K562 (cell line): ENCODE measurements around the gene BPTF. TPM values are rescaled to one million over a fixed set of nuclear protein-coding genes. Genes with fewer than 3 reads are reported as not detected.

Source experiments
- FIP1L1 ChIP-seq: fragments of 200-400 bp; formaldehyde crosslinking; IDR thresholded peaks from 2 replicates; pipeline ENCODE4 v1.6.1; 2018; ENCODE audit warnings: mild to moderate bottlenecking, low read depth, low read length; ENCODE audit not compliant: poor library complexity, severe bottlenecking
- HMGXB4 ChIP-seq: sonication (generic); formaldehyde crosslinking; IDR thresholded peaks from 2 replicates; pipeline ENCODE4 v1.8.1; 2023; ENCODE audit warnings: mild to moderate bottlenecking, missing genetic modification reagents
- ILK ChIP-seq: fragments of 450-650 bp; IDR thresholded peaks from 2 replicates; pipeline ENCODE4 v1.6.1; 2016; ENCODE audit warnings: missing genetic modification characterization, low read depth, mild to moderate bottlenecking, missing compliant biosample characterization, moderate library complexity, borderline replicate concordance
- KLF6 ChIP-seq: fragments of 250-450 bp; sonication (Bioruptor Pico); IDR thresholded peaks from 2 replicates; pipeline ENCODE4 v1.4.0; 2020; ENCODE audit warnings: mild to moderate bottlenecking, moderate library complexity, borderline replicate concordance
- MED1 ChIP-seq: sonication (generic); formaldehyde crosslinking; IDR thresholded peaks from 2 replicates; pipeline ENCODE4 v1.8.1; 2023; ENCODE audit warnings: missing genetic modification reagents, borderline replicate concordance
- NR2C1 ChIP-seq, 2 experiments: fragments of 450-650 bp; IDR thresholded peaks; 2 replicates each; pipeline ENCODE4 v1.6.1; 2017; ENCODE audit warnings: mild to moderate bottlenecking in 2 of 2, antibody characterized with exemption in 1 of 2, inconsistent platforms in 1 of 2, missing compliant biosample characterization in 1 of 2, missing genetic modification characterization in 1 of 2
- RCOR1 ChIP-seq, 2 experiments: IDR thresholded peaks; 2 replicates each; pipeline ENCODE4 v1.6.1; 2012; ENCODE audit warnings: low read depth in 2 of 2, low read length in 2 of 2, borderline replicate concordance in 1 of 2, improper control_type of control experiment in 1 of 2
- RUNX1 ChIP-seq: sonication (generic); IDR thresholded peaks from 2 replicates; pipeline ENCODE4 v1.6.1; 2016; ENCODE audit warnings: antibody characterized with exemption, low read depth
- ZNF583 ChIP-seq: fragments of 250-450 bp; sonication (Bioruptor Pico); IDR thresholded peaks from 2 replicates; pipeline ENCODE4 v1.4.0; 2020
- polyA plus RNA-seq, 8 experiments: library from polyadenylated mRNA; depleted of rRNA in 4 of 8; stranded (reverse) in 5 of 8; unstranded in 3 of 8; fragments of >200 nt; fragmentation: Nextera tagmentation in 2 of 8; fragmentation: Illumina TruSeq in 1 of 8; extraction: Ambion mirVana in 2 of 8; extraction: Trizol in 1 of 8; gene quantifications; 2 replicates each; pipeline versions ENCODE4 v1.2.1 to v1.2.3, GENCODE V29; 2011 to 2014; ENCODE audit warnings: inconsistent platforms in 1 of 8, missing spikeins in 1 of 8
- total RNA-seq, 7 experiments: library from RNA; depleted of rRNA in 6 of 7; stranded (reverse); fragments of >200 nt in 6 of 7; fragmentation: Illumina TruSeq in 2 of 7; extraction: Trizol in 2 of 7; gene quantifications; 2 replicates each; pipeline versions ENCODE4 v1.2.1 to v1.2.3, GENCODE V29; 2011 to 2021; ENCODE audit warnings: low replicate concordance in 1 of 7
- TF ChIP-seq, protein P1 (sequence below): fragments of 250-450 bp; sonication (Bioruptor Pico); IDR thresholded peaks from 2 replicates; pipeline ENCODE4 v1.4.0; 2020
- TF ChIP-seq, protein P2 (sequence below): fragments of 250-450 bp; sonication (Bioruptor Pico); IDR thresholded peaks from 2 replicates; pipeline ENCODE4 v1.5.0; 2021
- TF ChIP-seq, protein P3 (sequence below): fragments of 450-650 bp; formaldehyde crosslinking; IDR thresholded peaks from 2 replicates; pipeline ENCODE4 v1.4.0; 2020; ENCODE audit warnings: mild to moderate bottlenecking, mixed read lengths

BPTF gene
- total and polyA plus RNA-seq, 9 of the 15 experiments (the other 6 are each of a cell fraction or from before 2014, with no cell fraction given): 12.5 to 52.1 (median 26.9) TPM

- TF ChIP-seq NR2C1 (IDR thresholded peaks at IDR 0.05): no peak
- no peak for TF ChIP-seq NR2C1 (tag; IDR thresholded peaks at IDR 0.05)
- peak; percentile 97 for TF ChIP-seq FIP1L1
- TF ChIP-seq ZNF583 (CRISPR knock-in tag): no peak
- TF ChIP-seq HMGXB4 (CRISPR knock-in tag): peak; percentile 67; the same call in 1 of the 2 replicates
- peak; percentile 62; the same call in 1 of the 2 replicates for TF ChIP-seq KLF6
- TF ChIP-seq, protein P1, sequence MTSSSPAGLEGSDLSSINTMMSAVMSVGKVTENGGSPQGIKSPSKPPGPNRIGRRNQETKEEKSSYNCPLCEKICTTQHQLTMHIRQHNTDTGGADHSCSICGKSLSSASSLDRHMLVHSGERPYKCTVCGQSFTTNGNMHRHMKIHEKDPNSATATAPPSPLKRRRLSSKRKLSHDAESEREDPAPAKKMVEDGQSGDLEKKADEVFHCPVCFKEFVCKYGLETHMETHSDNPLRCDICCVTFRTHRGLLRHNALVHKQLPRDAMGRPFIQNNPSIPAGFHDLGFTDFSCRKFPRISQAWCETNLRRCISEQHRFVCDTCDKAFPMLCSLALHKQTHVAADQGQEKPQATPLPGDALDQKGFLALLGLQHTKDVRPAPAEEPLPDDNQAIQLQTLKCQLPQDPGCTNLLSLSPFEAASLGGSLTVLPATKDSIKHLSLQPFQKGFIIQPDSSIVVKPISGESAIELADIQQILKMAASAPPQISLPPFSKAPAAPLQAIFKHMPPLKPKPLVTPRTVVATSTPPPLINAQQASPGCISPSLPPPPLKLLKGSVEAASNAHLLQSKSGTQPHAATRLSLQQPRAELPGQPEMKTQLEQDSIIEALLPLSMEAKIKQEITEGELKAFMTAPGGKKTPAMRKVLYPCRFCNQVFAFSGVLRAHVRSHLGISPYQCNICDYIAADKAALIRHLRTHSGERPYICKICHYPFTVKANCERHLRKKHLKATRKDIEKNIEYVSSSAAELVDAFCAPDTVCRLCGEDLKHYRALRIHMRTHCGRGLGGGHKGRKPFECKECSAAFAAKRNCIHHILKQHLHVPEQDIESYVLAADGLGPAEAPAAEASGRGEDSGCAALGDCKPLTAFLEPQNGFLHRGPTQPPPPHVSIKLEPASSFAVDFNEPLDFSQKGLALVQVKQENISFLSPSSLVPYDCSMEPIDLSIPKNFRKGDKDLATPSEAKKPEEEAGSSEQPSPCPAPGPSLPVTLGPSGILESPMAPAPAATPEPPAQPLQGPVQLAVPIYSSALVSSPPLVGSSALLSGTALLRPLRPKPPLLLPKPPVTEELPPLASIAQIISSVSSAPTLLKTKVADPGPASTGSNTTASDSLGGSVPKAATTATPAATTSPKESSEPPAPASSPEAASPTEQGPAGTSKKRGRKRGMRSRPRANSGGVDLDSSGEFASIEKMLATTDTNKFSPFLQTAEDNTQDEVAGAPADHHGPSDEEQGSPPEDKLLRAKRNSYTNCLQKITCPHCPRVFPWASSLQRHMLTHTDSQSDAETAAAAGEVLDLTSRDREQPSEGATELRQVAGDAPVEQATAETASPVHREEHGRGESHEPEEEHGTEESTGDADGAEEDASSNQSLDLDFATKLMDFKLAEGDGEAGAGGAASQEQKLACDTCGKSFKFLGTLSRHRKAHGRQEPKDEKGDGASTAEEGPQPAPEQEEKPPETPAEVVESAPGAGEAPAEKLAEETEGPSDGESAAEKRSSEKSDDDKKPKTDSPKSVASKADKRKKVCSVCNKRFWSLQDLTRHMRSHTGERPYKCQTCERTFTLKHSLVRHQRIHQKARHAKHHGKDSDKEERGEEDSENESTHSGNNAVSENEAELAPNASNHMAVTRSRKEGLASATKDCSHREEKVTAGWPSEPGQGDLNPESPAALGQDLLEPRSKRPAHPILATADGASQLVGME (CRISPR knock-in tag): peak; percentile 45; the same call in 1 of the 2 replicates
- no peak for TF ChIP-seq MED1 (CRISPR knock-in tag)
- TF ChIP-seq ILK: no peak
- TF ChIP-seq, protein P2, sequence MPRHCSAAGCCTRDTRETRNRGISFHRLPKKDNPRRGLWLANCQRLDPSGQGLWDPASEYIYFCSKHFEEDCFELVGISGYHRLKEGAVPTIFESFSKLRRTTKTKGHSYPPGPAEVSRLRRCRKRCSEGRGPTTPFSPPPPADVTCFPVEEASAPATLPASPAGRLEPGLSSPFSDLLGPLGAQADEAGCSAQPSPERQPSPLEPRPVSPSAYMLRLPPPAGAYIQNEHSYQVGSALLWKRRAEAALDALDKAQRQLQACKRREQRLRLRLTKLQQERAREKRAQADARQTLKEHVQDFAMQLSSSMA (CRISPR knock-in tag): no peak
- TF ChIP-seq RCOR1 (IDR thresholded peaks at IDR 0.05; ENCODE audit: borderline replicate concordance in 1 of 2, low read depth in 2 of 2, low read length in 2 of 2): peak in 1 of 2 experiments; percentile 56; a peak in 1 of 4 replicates
- TF ChIP-seq, protein P3, sequence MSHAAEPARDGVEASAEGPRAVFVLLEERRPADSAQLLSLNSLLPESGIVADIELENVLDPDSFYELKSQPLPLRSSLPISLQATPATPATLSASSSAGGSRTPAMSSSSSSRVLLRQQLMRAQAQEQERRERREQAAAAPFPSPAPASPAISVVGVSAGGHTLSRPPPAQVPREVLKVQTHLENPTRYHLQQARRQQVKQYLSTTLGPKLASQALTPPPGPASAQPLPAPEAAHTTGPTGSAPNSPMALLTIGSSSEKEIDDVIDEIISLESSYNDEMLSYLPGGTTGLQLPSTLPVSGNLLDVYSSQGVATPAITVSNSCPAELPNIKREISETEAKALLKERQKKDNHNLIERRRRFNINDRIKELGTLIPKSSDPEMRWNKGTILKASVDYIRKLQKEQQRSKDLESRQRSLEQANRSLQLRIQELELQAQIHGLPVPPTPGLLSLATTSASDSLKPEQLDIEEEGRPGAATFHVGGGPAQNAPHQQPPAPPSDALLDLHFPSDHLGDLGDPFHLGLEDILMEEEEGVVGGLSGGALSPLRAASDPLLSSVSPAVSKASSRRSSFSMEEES (CRISPR knock-in tag): peak; percentile 99
- no peak for TF ChIP-seq RUNX1
Measured at GRCh38 chr17:67824735-67825626, at the start of gene BPTF (continued).
